ENCODE measurements around the gene C4orf50. TPM values are rescaled to one million over a fixed set of nuclear protein-coding genes. Genes with fewer than 3 reads are reported as not detected.

Gene C4orf50
- total and polyA plus RNA-seq, 12 donors = 0.08 to 1.4 (median 0.56) TPM; not detected in 4

- no peaks in the 10 kb centered on the region for H3K4me1 ChIP-seq (replicated peaks in 1 of 2)
- no peak overlapping the region for H3K27ac ChIP-seq
- 70 to 84% (median 77%) methylated on average over 6 of the region's 6 CpGs for WGBS, 4 donors
- DNase-seq = no peak
- H3K27me3 ChIP-seq = no peaks in the 10 kb centered on the region
- H3K9me3 ChIP-seq (replicated peaks in 1 of 3) = no peaks in the 10 kb centered on the region
- intact Hi-C loops (cut with DNase I) = no loop called here
- TF ChIP-seq POLR2A (IDR thresholded peaks at IDR 0.05) (no peak), CTCF (IDR thresholded peaks at IDR 0.05) (no peak)
- no peak overlapping the region for H3K4me3 ChIP-seq
- H3K36me3 ChIP-seq (replicated peaks in 1 of 2) = no peaks in the 10 kb centered on the region
Observed at GRCh38 chr4:6029254-6029653, 11.0 kb upstream of the C4orf50 start.

- Histone ChIP-seq H3K27me3 (no peaks in the 10 kb centered on the region), H3K27ac (no peak overlapping the region), H3K36me3 (replicated peaks in 1 of 2) (no peaks in the 10 kb centered on the region), H3K4me1 (replicated peaks in 1 of 2) (no peaks in the 10 kb centered on the region), H3K4me3 (no peak overlapping the region), H3K9me3 (replicated peaks in 1 of 3) (no peaks in the 10 kb centered on the region)
- intact Hi-C loops (cut with DNase I) = no loop called here
- no peak for DNase-seq
- TF ChIP-seq CTCF (IDR thresholded peaks at IDR 0.05) (no peak), POLR2A (IDR thresholded peaks at IDR 0.05) (no peak)
- 79 to 85% (median 81%) methylated on average over 4 to 10 of the region's 10 CpGs for WGBS, 4 donors
Observed at GRCh38 chr4:6028168-6028567, 9.9 kb upstream of the C4orf50 start.

GRCh38 chr4:6027392-6027791, 9.2 kb upstream of the C4orf50 start:
- DNase-seq = no peak
- H3K4me1 ChIP-seq (replicated peaks in 1 of 2) = no peaks in the 10 kb centered on the region
- WGBS, 4 donors = 59 to 76% (median 70%) methylated on average over 9 of the region's 9 CpGs
- no peaks in the 10 kb centered on the region for H3K36me3 ChIP-seq (replicated peaks in 1 of 2)
- H3K27me3 ChIP-seq = no peaks in the 10 kb centered on the region
- no peak overlapping the region for H3K4me3 ChIP-seq
- intact Hi-C loops (cut with DNase I) = no loop called here
- no peaks in the 10 kb centered on the region for H3K9me3 ChIP-seq (replicated peaks in 1 of 3)
- TF ChIP-seq POLR2A (IDR thresholded peaks at IDR 0.05) = no peak
- TF ChIP-seq CTCF (IDR thresholded peaks at IDR 0.05) = no peak
- H3K27ac ChIP-seq = no peak overlapping the region

GRCh38 chr4:6024313-6024960, 6.2 kb upstream of the C4orf50 start:
- H3K4me3 ChIP-seq = no peak overlapping the region
- no peak for TF ChIP-seq POLR2A (IDR thresholded peaks at IDR 0.05)
- no peak for TF ChIP-seq CTCF (IDR thresholded peaks at IDR 0.05)
- no peak overlapping the region for H3K27ac ChIP-seq
- DNase-seq = no peak
- intact Hi-C loops (cut with DNase I) = no loop called here
- no peaks in the 10 kb centered on the region for H3K9me3 ChIP-seq (replicated peaks in 1 of 3)
- no peaks in the 10 kb centered on the region for H3K4me1 ChIP-seq (replicated peaks in 1 of 2)
- no peaks in the 10 kb centered on the region for H3K36me3 ChIP-seq (replicated peaks in 1 of 2)
- peaks cover 7% of the 10 kb centered on the region for H3K27me3 ChIP-seq
- WGBS, 4 donors = 72 to 80% (median 79%) methylated on average over 11 to 20 of the region's 20 CpGs
